GM10266 (cell line): ENCODE measurements around the gene SH3PXD2A.

Experiments used
- DNase-seq: peaks from one replicate; pipeline ENCODE4 v3.0.0; 2012; ENCODE audit errors: extremely low spot score
- TF ChIP-seq, protein P1 (sequence below): IDR thresholded peaks from 2 replicates; pipeline ENCODE4 v1.5.1; 2012; ENCODE audit warnings: mild to moderate bottlenecking, low read depth; ENCODE audit not compliant: control insufficient read depth, insufficient read depth; ENCODE audit errors: missing control alignments

SH3PXD2A gene

DNA sequence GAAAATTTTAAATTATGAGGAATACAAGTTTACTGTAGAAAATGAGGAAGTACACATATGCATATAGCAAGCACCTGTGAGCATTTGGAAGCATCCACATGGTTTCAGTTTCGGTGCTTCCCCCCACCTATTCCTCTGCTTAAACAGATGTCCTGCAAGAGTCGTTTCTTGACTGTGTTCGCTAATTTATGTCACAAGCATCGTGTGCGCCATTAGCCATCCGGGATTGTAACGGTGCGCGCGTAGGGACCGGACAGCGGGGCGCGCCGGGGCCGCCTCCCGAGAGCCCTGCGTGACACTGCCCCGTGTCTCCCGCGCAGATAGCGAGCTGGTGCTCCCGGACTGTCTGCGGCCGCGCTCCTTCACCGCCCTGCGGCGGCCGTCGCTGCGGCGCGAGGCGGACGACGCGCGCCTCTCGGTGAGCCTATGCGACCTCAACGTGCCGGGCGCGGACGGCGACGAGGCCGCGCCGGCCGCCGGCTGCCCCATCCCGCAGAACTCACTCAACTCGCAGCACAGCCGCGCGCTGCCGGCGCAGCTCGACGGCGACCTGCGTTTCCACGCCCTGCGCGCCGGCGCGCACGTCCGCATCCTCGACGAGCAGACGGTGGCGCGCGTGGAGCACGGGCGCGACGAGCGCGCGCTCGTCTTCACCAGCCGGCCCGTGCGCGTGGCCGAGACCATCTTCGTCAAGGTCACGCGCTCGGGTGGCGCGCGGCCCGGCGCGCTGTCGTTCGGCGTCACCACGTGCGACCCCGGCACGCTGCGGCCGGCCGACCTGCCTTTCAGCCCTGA lies 271.0 kb downstream of the SH3PXD2A start:
- DNase-seq = peak; percentile 64
- TF ChIP-seq, protein P1, sequence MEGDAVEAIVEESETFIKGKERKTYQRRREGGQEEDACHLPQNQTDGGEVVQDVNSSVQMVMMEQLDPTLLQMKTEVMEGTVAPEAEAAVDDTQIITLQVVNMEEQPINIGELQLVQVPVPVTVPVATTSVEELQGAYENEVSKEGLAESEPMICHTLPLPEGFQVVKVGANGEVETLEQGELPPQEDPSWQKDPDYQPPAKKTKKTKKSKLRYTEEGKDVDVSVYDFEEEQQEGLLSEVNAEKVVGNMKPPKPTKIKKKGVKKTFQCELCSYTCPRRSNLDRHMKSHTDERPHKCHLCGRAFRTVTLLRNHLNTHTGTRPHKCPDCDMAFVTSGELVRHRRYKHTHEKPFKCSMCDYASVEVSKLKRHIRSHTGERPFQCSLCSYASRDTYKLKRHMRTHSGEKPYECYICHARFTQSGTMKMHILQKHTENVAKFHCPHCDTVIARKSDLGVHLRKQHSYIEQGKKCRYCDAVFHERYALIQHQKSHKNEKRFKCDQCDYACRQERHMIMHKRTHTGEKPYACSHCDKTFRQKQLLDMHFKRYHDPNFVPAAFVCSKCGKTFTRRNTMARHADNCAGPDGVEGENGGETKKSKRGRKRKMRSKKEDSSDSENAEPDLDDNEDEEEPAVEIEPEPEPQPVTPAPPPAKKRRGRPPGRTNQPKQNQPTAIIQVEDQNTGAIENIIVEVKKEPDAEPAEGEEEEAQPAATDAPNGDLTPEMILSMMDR = no peak

DNA sequence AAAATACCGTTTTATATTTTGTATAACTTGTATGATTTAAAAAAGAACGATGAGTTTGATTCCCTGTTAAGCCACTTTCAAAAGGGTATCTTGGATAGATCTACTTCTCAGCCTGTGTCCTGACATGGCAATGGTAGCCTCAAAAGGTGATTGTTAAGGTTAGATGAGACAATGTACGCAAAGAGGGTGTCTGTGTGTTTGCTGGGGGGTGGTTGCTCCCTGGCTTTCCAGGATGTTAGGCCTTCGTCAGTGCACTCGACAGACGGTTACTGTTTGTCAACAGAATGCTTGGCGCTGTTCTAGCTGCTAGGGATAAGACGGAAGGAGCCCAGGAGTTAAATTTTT lies 271.5 kb downstream of the SH3PXD2A start:
- DNase-seq = no peak

DNA sequence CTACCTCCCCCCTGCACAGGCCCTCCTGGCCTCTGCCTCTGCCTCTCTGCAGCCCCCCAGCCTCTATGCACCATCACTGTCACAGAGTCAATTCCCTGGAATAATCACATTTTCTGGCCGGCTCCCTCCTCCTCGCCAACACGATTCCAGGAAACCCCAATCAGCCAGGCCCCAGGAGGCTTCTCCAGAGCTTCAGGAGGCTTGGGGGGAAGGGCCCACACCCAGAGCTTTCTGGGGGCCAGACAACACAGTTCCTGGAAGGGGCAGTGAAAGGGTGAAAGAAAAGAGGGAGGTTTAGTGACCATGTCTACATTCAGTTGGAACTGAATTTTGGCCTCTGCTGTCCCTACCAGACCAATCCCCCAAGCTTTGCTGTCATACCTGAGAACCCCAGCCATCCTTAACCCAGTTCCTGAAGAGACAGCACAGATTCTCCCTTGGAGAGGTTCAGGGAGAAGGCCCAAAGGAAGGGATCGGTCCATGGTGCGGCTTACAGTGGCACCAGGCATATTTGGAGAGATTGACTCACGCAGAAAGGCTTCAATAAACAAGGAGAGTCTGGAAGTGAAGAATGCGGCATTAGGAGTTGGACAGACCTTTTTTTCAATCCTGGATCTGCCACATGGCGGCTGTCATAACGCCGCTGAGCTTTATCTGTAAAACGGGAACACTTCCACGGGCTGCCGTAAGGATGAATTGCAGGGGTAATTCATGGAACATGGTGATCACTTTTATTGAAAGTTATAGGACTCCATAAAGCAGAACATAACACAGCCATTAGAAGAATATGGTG lies 272.8 kb downstream of the SH3PXD2A start:
- TF ChIP-seq, protein P1 = no peak
- DNase-seq = no peak

More for the DNA sequence above, 271.5 kb downstream of the SH3PXD2A start:
- TF ChIP-seq, protein P1 = no peak

DNA sequence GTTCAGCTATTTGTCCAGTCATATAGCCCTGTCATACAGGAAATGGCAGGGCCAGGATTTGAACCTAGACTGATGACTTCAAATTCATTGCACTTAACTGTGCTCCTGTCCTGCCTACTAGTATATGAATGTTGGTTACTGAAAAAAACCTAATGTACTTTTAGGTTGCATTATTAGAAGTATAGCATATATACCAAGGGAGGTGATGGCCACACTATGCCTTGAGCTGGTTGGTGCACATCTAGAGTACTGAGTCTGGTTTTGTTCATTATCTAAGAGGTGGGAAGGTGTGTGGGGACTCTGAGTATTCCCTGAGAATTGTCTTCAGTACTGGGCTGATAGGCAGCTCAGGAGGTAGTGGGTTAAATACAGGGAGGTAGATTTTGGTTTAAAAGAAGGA lies 273.9 kb downstream of the SH3PXD2A start:
- DNase-seq = no peak
- TF ChIP-seq, protein P1 = no peak

DNA sequence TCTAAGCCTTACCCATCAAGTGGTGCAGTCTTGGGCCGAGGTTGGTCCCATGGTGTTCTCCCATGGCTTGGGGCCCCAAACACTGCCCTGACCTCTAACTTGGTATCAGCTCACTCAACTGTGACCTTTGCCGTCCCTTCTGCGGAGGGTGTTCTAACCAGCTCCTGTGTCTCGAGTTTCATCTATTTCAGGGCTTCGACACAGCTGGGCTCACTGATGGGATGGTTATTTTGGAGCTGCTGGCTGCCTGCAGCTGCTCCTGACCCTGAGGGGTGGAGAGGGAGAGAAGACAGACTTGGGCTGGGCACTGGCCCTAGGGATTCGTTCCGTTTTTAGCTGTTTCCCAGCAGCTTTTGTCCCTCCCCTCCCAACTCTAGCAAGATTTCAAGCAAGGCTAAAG lies 274.9 kb downstream of the SH3PXD2A start:
- no peak for DNase-seq
- TF ChIP-seq, protein P1 = no peak

DNA sequence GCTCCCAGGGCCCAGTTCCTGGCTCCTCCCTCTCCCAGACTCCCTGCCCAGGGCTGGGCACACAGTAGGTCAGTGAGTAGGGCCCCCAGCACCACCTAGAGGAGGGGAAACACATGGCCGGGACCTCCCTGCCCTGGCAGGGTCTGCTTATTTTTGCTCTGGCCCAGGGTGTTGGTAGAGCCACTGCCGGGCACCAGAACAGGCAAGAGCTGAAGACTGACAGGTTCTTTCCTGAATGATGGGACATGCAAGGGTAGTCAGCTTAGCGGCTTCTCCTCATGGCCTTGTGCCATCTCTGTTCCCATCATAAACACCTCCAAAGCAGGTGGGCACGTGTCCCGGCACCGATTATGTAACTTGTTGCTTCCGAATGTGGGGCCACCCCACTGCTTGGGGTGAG lies 275.4 kb downstream of the SH3PXD2A start:
- no peak for DNase-seq
- TF ChIP-seq, protein P1 = no peak
